Activated CD4-positive, alpha-beta T cell treated with anti-CD3 and anti-CD28 coated beads for 1 hour (primary cell): Measurements from ENCODE around the gene ARHGEF40.
A peak's percentile ranks its signal among the peaks of the same experiment; 100 is the strongest.

Source experiments
- DNase-seq: peaks from one replicate; pipeline ENCODE4 v3.0.0-alpha.2; 2020

The ARHGEF40 gene

DNA sequence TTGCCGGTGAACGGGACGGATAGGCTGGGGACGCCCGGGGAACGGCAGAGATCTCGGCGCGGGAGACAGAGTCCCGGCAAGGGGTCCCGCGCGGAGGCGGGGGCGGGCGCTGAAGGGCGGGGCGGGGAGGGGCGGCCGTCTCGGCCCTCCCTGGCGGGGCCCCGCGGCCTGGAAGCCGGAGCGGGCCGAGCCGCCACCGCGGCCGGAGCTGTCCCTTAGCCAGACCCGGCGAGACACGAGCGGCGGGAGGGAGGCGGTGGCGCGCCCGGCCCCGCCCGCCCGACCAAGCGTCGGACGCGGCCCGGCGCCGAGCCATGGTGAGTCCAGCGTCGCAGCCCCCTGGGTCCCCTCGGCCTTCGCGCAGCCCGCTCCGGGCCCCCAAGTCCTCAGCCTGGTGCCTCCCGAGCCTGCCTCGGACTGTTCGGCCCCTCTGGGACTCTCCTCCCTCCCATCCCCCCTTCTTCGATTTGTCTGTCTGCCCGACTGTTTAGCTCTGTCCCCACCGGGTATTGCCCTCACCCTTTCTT lies at the start of gene ARHGEF40:
Gene ARHGEF40 (plus strand): TSS at position 222 of the 527 bp plus-strand sequence. CDS start 93 bp downstream, at position 315.
- DNase-seq, result no peak

DNA sequence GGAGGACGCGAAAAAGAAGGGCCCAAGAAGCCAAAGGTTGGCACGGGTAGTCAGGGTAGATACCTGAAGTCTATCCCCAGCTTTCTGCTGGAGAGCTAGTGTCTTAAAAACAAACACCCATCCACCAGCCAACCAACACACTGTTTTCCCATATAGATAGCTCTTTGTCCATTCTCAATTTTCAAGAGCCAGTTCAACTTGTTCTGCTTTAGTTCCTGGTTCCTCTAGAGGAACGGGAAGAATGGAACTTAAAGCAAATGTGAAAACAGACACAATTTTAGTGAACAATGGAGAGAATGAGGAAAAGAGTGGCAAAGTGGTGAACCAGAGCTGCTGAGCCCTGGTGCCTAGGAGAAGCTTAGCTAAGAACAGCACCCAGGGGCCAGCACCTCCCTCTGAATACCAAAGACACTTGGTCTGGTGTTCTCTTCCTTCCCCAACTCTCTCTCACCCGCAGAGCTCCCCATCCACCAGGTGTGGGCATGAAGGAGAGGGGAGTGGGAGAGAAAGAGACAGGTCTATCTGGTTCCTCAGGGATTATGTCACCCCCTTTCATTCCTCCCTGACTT lies 49.0 kb upstream of the ARHGEF40 start:
- no peak for DNase-seq

DNA sequence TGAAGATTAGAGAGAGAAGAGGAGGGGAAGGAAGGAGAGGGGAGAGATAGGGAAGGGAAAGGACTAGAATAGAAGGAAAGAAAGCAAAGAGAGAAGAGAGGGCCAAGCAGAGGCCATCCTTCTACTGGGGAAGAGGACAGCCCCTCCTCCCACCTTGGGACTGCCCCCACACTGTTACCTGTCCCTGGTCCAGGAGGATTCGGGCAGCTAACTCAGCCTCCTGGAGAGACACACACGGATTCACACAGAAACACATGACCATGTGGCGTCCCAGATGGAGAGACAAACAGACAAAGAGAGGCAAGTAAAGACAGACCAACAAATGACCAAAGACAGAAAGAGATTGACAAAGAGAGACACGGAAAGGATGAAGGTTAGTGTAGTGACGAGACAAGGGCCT lies 47.4 kb upstream of the ARHGEF40 start:
- DNase-seq, result no peak

DNA sequence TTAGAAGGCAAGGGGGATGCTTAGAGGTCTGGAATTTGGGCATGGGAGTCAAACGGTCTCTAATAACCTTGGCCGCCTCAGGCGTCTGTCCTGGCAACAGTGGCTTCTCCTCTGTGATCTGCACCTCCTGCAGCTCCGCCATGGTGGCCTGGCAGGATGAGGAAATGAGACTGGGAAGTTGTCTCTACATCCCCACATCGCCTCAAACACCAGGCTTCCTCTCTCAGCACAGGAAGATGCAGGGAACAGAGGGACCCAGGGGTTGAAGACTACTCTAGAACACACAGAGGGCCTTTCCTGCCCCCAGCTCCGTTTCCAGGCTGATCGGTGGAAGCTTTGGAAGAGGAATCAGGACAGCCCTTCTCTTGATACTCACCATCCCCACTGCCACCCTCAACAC lies 46.9 kb upstream of the ARHGEF40 start:
- DNase-seq, result no peak

DNA sequence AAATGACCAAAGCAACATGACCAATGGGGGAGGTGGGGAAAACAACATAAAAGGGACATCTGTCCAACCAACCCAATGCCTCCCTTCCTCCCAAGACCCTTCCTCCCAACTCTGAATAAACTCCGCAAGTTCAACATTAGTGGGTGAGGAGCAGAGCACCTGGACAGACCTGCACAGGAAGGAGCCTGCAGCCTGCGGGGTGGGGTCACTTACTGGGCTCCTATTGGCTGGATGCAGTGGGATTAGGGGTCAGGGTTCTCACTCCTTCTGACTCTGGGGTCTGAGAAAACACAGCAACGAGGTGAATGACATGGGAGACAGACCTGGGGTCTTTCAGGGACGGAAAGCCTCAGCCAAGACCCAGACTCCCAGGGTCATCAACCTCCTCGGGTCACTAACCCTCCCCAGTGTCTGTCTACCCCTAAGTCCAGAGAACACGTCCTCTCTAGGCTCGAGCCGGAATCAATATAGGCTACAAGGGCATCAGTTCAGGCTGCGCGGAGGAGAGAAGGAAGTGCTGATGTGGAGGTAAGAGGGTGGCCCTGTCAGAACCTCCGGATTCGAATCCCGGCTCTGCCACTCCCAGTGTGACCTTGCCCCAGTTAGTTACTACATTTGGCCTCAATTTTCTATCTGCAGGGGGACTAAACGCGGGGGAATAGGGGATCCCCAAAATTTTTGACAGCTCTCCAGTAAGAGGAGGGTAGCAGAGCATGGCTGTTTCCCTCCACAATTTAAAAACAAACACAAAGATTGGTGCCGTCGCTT lies 46.1 kb upstream of the ARHGEF40 start:
- DNase-seq, result no peak

DNA sequence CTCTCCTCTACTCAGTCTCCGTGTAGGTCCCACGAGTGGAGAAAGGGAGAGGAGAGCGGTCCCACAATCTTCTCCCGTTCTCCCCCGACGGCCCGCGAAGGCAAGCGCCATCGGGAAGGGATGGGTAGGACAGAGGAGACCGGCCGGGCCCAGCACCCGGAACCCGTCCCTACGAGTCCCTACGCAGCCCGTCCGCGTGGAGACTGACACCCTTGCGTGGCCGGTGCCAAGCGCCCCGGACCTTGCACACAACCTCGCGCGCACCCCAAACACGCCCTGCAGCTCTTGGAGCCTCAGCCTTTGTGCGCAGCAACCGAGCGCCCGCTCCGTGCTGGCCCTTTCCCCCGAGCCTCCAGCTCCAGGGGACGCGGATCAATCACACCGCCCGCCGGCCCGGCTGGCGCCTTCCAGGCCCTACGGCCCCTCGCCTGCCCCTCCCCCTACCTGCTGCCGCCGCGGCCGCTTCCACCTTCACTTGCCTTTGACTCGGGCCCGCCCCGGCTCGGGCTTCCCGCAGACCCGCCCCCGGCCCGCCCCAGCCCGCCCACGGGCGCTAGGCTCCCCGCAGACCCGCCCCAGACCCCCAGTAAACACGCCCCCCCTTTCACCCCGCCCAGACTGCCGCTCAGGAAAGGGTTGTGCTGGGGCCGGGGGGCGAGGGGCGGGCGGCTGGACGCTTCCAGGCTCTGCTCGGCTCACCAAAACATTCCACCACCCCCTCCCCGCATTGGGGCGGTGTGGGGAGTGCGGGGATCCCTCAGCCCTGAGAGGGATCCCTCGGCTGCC lies 45.3 kb upstream of the ARHGEF40 start, which contains the start of gene NDRG2:
Gene NDRG2 (minus strand): TSS at position 477 of the 786 bp plus-strand sequence. CDS start 1,746 bp downstream, outside the sequence.
- DNase-seq, result peak; percentile 61

DNA sequence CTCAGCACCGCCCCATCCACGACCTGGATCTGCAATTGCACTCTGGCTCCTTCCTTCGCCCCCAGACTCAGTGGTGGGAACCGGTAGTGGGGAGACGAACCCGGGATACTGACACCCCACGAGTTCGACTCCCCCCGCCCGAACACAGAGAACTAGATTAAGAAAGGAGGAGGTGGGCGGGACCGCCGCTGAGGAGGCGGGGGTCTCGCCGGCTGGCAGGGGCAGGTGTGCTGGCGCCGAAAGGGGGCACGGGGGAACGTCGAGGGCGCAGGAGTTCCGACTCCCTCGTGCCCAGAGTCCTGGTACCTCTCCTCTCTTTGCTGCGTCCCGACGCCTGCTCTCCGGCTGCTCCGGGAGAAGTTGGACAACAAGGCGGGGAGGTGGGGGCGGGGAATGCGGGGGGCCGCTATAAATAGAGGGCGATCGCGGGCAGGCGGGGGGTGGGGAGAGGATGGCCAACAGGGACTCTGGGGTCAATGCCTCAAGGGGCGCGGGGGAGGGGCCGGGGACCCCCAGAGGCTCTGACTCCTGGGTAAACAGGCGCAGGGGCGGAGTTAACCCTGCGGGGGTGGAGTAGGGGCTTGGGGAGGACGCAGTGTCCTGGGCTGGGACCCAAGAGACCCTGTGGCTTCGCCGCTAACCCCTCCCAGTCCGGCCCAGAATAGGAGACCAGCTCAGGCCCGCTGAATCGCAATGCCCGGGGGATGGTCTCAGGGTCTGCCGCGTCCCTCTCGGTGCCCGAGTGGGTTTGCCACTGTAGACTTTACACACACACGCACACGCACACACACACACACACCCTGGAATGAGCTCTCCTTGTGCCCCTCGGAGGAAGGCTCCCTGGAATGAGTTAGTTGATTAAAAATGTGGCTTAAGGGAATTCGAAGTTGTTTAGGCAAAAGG lies 44.5 kb upstream of the ARHGEF40 start:
- DNase-seq, result no peak

DNA sequence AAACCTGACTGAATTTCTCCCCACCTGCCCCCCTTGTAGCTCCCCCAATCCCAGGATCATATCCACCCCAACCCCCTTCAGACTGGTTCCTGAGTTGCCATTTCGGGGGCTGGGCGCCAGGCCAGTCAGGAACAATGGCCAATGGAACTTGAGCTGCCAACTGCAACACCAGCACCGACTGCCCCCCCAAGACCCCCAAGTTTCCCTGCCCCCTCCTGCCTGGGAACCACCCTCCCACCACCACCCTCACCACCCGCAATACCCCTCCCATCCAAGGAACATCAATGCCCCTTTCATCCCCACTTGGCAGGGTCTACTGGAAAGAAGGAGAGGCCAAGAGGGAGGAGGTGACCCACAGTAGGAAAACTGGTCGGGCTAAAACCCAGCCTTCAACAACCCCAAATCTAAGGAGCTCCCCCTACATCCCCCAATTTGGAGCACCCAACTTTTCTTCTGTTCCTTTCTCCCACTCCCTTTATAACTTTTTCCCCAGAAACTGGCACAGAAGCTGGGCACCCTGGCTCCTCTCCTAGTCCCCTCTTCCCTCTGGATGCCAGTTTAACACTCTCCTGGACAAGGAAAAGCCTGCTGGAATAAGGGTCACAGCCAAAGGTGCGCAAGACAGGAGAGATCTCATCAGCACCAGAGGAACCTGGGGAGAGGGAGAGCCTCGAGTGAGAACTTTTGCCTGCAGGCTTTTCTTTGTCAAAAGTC lies 43.7 kb upstream of the ARHGEF40 start:
- DNase-seq, result no peak

DNA sequence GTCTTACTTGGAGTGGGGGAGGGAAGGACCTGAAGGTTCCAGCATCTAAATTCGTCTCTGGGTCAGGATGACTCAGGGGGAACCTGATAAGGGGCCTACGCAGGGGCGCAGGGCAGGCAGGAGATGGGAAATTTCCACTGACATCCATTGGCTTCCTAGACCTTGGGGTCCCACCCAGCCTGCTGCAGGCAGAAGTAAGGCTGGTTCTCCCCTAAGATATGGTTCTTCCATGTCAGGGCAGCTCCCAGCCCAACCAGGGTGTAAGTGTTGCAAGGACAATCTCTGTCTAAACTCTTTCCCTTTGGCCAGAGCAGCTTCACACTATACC lies 43.2 kb upstream of the ARHGEF40 start:
- DNase-seq, result no peak

DNA sequence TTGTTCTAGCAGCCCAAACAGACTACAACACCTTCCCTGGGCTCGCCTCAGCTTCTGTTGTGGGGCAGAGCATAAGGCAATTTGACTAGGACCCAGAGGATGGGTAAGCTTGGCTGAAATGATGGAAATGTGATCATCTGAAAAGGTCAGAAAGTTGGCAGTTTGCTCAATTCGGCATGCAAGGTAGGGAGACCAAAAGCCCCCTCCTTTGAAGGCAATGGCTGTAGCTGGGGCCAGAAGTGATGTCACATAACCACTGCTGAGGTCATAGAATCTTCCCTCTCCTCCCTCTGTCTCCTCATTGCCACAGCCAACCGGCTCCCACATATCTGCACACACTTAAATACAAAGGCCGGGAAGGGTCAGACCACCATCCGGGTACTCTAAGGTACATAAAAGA lies 40.2 kb upstream of the ARHGEF40 start, which contains the start of gene TPPP2:
Gene TPPP2 (plus strand): TSS at position 301 of the 400 bp plus-strand sequence. CDS start 365 bp downstream, outside the sequence.
- no peak for DNase-seq

DNA sequence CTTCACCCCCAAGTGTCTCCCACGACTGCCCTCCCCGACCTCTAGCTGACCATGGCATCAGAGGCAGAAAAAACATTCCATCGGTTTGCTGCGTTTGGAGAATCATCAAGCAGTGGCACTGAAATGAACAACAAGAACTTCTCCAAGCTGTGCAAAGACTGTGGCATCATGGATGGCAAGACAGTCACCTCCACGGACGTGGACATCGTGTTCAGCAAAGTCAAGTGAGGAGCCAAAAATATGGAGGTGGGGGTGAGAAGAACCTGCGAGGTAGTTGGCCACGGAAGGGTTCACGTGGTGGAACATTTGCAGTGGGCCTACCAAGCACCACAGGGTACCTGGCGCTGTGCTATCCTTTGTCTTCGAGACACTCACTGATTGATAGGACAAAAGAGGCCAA lies 39.6 kb upstream of the ARHGEF40 start:
- DNase-seq, result no peak

DNA sequence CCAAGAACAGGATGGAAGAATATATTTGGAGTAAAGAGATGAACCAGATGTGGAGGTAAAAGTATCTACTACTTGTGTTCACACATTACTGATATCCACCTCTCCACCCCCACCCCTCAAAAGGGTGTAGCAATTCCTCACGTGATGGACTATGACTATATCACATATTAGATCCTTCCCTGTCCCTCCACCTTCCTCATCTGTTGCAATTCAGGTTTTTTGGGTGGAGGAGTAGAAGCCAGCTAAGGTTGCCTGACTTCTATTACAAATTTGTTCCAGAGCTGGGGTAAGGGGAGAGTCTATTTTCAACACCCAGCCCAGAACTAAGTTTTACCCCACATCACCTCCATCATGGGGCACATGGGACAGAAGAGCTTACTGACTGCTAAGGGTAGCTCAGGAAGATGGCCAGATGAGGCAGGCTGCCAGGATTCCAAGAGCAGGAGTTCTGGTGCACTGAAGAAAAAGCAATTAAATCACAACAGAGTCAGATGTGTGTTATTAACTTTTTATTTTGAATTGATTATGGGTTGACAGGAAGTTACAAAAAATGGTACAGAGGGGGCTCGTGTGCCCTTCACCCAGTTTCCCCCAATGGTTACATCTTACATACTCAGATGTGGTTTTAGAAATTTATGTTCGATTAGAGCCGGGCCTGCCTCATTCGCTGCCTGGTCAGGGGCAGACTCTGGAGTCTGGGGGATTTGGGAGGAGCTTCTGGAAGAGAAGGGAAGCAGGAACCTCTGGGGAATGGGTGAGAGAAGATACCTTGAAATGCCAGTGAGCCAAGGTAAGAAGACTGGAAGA lies 37.6 kb upstream of the ARHGEF40 start:
- no peak for DNase-seq

DNA sequence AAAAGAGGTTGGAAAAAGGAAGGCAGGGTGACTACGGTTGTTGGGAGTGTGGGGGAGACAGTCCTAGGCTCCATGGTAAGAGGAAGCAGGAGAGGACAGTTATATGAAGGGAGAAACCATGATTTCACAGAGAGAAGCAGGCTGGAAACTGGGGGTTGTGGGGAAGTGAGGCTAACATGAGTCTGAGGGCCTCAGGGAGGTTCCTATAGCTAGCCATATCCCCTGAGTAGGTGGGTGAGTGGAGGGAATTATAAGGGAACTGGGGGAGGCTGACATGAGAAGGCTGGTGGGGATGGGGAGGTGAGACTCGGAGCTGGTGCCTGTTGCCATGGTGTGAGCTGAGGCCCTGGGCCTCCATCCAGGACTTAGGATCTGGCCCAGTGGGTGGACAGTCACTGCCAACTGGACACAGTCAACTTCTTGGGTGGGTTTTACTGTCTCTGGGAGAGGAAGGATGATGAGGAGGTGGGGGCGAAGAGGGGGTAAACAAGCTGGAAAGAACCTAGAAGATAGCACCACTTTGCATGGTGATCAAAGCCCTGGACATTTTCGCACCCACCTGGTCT lies 36.9 kb upstream of the ARHGEF40 start:
- DNase-seq, result no peak

DNA sequence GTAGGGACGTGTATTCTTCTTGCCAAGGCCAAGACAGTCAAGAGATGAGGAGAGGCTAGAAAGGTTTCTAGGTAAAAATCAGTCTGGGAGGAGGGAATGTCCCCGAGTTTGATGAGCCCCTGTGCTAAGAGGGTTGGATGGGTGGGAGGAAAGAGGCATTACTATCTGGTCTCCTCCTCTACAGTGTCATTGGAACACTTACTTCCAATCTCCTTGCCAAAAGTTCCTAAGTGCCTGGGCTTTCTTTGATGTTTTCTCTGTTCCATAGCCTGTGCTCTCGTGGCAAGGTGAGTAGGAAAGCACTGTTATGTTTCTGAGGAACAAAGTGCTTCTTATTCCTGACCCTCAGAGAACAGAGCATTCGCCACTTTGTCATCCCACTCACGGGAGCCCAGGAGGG lies 35.4 kb upstream of the ARHGEF40 start, which contains the start of gene RNASE13:
Gene RNASE13 (minus strand): TSS at position 101 of the 400 bp plus-strand sequence. CDS start 519 bp downstream, outside the sequence.
- no peak for DNase-seq

DNA sequence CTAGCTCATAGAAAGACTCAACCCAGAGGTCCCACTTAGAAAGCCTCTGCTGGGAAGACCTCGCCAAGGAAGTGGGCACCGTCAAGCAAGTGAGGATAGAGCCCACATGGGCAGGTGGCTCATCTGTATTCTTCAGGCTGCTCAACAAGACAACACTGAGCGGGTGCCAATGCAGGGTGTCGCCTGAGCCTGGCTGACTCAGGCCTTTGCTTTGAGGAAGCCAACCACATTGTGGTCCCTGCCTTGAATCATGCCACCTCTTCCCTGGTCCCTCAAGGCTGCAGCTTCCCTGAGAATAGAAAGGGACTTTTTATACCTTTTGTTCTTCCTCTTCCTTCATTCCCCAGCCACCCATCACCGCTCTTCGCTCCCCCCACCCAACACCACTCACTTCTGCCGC lies 33.4 kb upstream of the ARHGEF40 start:
- DNase-seq, result no peak

DNA sequence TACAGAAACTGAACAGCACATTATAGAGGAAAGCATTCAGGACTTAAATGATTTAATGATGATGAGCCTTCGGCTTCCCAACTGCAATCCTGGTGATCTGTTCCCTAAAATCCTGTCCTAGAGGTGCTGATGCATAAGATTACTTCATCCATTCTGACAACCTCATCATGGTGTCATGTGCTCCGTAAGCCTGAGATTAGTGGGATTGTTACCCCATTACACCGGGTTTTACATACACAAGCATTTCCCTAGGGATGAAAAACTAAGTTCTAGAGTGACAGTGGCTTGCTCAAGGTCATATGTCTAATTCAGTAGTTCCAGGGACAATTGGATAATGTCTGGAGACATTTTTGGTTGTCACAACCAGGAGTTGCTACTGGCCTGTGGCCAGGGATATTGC lies 32.9 kb upstream of the ARHGEF40 start:
- DNase-seq, result no peak

DNA sequence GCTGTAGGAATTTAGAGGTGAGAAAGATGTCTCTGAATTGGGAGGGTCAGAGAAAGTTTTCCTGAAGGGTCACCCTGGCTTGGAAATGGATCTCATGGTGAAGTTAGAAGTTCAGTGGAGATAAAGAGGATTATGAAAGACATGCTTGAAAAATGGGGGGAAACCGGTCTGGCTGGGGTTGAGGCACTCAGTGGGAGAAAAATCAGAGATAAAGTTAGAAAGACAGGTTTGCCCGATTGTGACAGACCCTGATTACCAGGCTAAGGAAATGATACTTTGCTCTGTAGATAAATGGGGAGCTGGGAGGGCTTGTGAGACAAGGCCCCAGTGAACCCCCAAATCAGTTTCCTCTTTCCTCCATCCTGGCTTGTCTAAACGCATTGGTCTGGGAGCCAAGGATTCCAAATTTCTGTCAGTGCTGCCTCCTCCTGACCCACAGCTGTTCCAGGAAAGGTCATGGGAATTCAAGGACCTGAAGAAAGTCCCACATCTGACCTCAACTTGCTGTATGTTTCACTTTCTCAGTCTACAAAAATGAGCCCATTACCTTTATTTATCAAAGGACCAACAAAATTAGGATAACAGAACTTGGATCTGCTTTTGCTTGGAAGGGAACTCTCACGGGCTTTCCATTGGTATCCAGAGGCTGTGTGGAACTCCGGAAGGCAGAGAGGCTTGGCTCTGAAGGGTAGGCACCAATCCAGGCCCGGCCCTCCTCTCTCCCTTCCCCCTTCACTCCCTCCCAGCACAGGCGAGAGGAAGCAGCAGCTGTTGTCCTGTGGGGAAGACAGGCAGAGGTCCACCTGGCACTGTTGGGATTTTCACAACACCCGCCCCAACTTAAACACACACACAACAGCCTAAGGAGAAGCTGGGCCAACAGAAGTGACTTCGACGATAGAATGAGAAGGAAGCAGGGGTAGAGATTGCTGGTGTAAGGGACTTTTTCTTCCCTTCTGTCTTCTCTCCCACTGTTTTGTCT lies 31.4 kb upstream of the ARHGEF40 start:
- DNase-seq, result no peak

DNA sequence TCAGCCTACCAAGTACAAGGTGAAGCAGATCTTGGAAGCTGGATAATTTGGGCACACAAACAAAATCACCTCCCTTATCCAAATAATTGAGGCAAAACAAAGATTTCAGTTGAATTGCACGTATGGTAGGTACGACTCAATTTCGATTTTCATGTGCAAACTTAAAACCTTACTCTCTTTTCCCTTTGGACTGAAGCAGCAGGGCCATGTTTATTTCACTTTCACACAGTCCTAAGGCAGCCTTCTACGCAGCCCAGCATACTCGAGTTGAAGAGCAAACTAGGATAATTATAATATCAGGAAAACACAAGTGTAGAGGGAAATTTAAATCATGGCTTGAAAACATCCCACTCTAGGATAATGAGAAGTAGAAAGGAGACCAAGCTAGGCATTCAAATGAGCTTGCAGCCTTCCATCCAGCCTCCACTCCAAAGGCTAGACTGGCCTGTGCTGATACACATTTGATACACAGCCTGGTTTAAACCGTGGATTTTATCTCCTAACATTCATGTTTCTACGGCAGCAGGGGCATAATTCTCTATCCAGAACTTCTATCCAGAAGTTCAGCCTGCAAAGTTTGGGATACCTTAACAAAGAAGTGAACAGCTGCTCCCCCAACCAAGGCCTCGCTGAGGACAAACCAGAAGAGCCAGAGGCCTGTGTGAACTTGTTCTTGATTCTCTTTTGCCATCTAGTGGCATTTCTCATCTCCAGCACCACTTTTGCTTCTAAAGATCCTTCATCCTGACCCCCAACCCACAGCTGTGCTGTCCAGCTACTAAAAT lies 30.3 kb upstream of the ARHGEF40 start:
- DNase-seq, result no peak
